ENCODE data around the gene FRS2. TPM values are rescaled to one million over a fixed set of nuclear protein-coding genes. Genes with fewer than 3 reads are reported as not detected.
"Not testable (repeated sequence)": the region's sequence is repeated elsewhere in the genome, so short reads cannot be mapped to it uniquely, and the experiment has no call there.

Gene FRS2
- total RNA-seq, 2 experiments from 2014 or later = 19.0 to 19.8 TPM

GRCh38 chr12:69440886-69441285 is 29.3 kb upstream of the FRS2 start:
- H3K27me3 Mint-ChIP-seq = no peaks in the 10 kb centered on the region
- H3K36me3 Mint-ChIP-seq = no peaks in the 10 kb centered on the region
- peaks cover 3% of the 10 kb centered on the region for H3K4me1 Mint-ChIP-seq
- peaks cover 2% of the 10 kb centered on the region for H3K9me3 Mint-ChIP-seq
- POLR2A ChIA-PET = no interaction called here
- ATAC-seq (ENCODE audit: low read depth) (no peak), DNase-seq (no peak)
- no peak overlapping the region for H3K27ac Mint-ChIP-seq
- no peak overlapping the region for H3K4me3 Mint-ChIP-seq

DNA sequence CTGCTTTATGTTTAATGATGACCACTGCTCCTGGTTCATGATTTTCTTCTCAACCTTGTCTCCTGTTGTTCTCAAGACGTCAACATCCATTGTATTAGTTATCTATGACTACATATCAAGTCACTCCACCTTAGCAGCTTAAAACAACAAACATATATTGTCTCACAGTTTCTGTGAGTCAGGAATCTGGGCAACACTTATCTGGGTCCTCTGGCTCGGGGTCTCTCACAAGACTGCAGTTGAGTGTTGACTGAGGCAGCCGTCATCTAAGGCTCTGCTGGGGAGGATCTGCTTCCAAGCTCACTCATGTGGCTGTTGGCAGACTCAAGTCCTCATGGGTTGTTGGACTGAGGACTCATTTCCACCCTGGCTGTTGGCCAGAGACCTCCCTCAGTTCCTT is 27.3 kb upstream of the FRS2 start:
- Mint-ChIP-seq H3K4me1 (peaks cover 2% of the 10 kb centered on the region), H3K27ac (no peak overlapping the region), H3K27me3 (no peaks in the 10 kb centered on the region), H3K36me3 (no peaks in the 10 kb centered on the region), H3K4me3 (no peak overlapping the region), H3K9me3 (peaks cover 2% of the 10 kb centered on the region)
- ATAC-seq (ENCODE audit: low read depth) = no peak
- DNase-seq = no peak
- POLR2A ChIA-PET = no interaction called here

DNA sequence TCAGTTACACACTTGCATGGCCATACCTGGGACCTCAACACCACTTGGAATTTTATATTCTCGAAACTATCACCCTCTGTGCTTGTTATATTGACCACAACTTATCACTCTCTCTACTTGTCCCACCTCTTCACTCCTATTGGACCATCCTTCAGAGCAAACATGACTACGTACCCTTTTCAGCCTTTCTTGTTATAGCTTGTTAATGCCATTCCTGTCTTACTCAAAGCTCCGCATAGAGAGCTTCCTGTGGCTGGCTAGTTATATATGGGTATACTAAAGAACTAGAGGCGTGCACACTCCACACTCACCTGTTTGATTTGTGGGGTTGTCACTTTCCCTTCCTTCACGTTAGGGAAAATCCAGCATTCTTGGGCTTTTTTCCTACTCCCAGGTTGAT is 26.3 kb upstream of the FRS2 start:
- no peaks in the 10 kb centered on the region for H3K36me3 Mint-ChIP-seq
- no peak for ATAC-seq (ENCODE audit: low read depth)
- POLR2A ChIA-PET = no interaction called here

GRCh38 chr12:69447892-69448291 is 22.3 kb upstream of the FRS2 start:
- Mint-ChIP-seq H3K4me3 (no peak overlapping the region), H3K27ac (no peak overlapping the region), H3K4me1 (peaks cover under 1% of the 10 kb centered on the region), H3K27me3 (no peaks in the 10 kb centered on the region), H3K36me3 (no peaks in the 10 kb centered on the region), H3K9me3 (peaks cover 2% of the 10 kb centered on the region)
- ATAC-seq (ENCODE audit: low read depth) = no peak
- POLR2A ChIA-PET = no interaction called here
- DNase-seq = no peak

More for the DNA sequence above, 26.3 kb upstream of the FRS2 start:
- H3K4me3 Mint-ChIP-seq = no peak overlapping the region
- H3K27me3 Mint-ChIP-seq = no peaks in the 10 kb centered on the region
- no peak for DNase-seq
- no peak overlapping the region for H3K27ac Mint-ChIP-seq
- peaks cover 2% of the 10 kb centered on the region for H3K4me1 Mint-ChIP-seq
- peaks cover 2% of the 10 kb centered on the region for H3K9me3 Mint-ChIP-seq

GRCh38 chr12:69452598-69453132 is 17.5 kb upstream of the FRS2 start:
- ATAC-seq (ENCODE audit: low read depth); POLR2A ChIA-PET: not testable (repeated sequence)

DNA sequence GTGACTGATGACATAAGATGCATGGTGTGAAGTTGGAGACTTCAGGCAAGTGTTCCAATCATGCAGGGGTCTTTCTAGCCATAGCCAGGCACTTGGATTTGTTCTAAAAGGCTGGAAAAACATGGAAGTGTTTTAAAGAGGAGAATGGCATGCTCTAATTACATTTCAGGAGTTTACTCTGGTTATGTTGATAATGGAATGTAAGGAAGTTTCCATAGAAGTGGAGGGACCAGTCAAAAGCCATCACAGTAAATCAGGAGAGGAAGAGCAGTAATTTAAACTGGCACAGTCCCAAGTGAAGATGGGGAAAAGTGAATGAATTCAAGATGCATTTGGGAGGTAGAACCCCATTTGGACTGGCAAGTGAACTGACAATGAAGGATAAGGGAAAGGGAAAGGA is 13.9 kb upstream of the FRS2 start:
- Mint-ChIP-seq H3K4me1 (no peaks in the 10 kb centered on the region), H3K4me3 (no peak overlapping the region), H3K27ac (no peak overlapping the region), H3K36me3 (no peaks in the 10 kb centered on the region), H3K9me3 (no peaks in the 10 kb centered on the region), H3K27me3 (peaks cover 5% of the 10 kb centered on the region)
- no peak for DNase-seq
- POLR2A ChIA-PET = no interaction called here
- no peak for ATAC-seq (ENCODE audit: low read depth)

More at GRCh38 chr12:69452598-69453132, 17.5 kb upstream of the FRS2 start:
- not testable (repeated sequence) for H3K4me1 Mint-ChIP-seq, H3K9me3 Mint-ChIP-seq, H3K27ac Mint-ChIP-seq, H3K4me3 Mint-ChIP-seq, H3K36me3 Mint-ChIP-seq, H3K27me3 Mint-ChIP-seq, DNase-seq

GRCh38 chr12:69457433-69457832 is 12.8 kb upstream of the FRS2 start:
- H3K4me3 Mint-ChIP-seq = no peak overlapping the region
- H3K27ac Mint-ChIP-seq = no peak overlapping the region
- no peaks in the 10 kb centered on the region for H3K9me3 Mint-ChIP-seq
- no peaks in the 10 kb centered on the region for H3K4me1 Mint-ChIP-seq
- peaks cover 5% of the 10 kb centered on the region for H3K27me3 Mint-ChIP-seq
- POLR2A ChIA-PET = no interaction called here
- ATAC-seq (ENCODE audit: low read depth) (no peak), DNase-seq (no peak)
- no peaks in the 10 kb centered on the region for H3K36me3 Mint-ChIP-seq

GRCh38 chr12:69459477-69459876 is 10.7 kb upstream of the FRS2 start:
- no peaks in the 10 kb centered on the region for H3K9me3 Mint-ChIP-seq
- H3K27ac Mint-ChIP-seq = no peak overlapping the region
- H3K36me3 Mint-ChIP-seq = no peaks in the 10 kb centered on the region
- no peaks in the 10 kb centered on the region for H3K4me1 Mint-ChIP-seq
- ATAC-seq (ENCODE audit: low read depth) (no peak), DNase-seq (no peak)
- H3K27me3 Mint-ChIP-seq = peaks cover 5% of the 10 kb centered on the region
- H3K4me3 Mint-ChIP-seq = no peak overlapping the region
- POLR2A ChIA-PET = no interaction called here

- Mint-ChIP-seq H3K4me3 (no peak overlapping the region), H3K4me1 (no peaks in the 10 kb centered on the region), H3K27ac (no peak overlapping the region), H3K27me3 (peaks cover 2% of the 10 kb centered on the region), H3K36me3 (no peaks in the 10 kb centered on the region), H3K9me3 (no peaks in the 10 kb centered on the region)
- no peak for DNase-seq
- POLR2A ChIA-PET = no interaction called here
- ATAC-seq (ENCODE audit: low read depth) = no peak
Measured at GRCh38 chr12:69464428-69464827, 5.8 kb upstream of the FRS2 start.

GRCh38 chr12:69466867-69467266 is 3.3 kb upstream of the FRS2 start:
- POLR2A ChIA-PET = no interaction called here
- no peak for ATAC-seq (ENCODE audit: low read depth)
- Mint-ChIP-seq H3K27ac (no peak overlapping the region), H3K4me3 (no peak overlapping the region), H3K4me1 (peaks cover 12% of the 10 kb centered on the region), H3K27me3 (peaks cover 2% of the 10 kb centered on the region), H3K36me3 (no peaks in the 10 kb centered on the region), H3K9me3 (no peaks in the 10 kb centered on the region)
- no peak for DNase-seq

DNA sequence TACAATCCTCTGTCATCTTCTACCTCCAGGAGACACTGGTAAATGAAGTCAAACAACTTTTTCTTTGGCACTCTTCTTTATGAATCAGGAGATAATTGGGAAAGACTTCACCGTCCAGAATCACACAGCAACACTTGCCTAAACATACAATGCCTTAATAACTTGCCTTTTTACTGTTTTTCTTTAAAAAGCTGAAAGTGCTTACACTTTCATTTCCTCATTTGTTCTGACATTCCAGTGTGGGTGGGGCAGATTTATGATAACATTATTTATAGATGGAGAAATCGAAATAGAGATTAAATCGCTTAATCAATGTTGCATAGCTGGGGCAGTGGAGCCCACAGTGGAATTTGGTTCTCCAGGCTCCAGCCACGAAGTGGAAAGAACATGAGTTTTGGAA is 2.8 kb upstream of the FRS2 start:
- Mint-ChIP-seq H3K36me3 (no peaks in the 10 kb centered on the region), H3K4me1 (peaks cover 17% of the 10 kb centered on the region), H3K27ac (no peak overlapping the region), H3K4me3 (no peak overlapping the region), H3K27me3 (peaks cover 2% of the 10 kb centered on the region), H3K9me3 (no peaks in the 10 kb centered on the region)
- POLR2A ChIA-PET = no interaction called here
- DNase-seq (no peak), ATAC-seq (ENCODE audit: low read depth) (no peak)

DNA sequence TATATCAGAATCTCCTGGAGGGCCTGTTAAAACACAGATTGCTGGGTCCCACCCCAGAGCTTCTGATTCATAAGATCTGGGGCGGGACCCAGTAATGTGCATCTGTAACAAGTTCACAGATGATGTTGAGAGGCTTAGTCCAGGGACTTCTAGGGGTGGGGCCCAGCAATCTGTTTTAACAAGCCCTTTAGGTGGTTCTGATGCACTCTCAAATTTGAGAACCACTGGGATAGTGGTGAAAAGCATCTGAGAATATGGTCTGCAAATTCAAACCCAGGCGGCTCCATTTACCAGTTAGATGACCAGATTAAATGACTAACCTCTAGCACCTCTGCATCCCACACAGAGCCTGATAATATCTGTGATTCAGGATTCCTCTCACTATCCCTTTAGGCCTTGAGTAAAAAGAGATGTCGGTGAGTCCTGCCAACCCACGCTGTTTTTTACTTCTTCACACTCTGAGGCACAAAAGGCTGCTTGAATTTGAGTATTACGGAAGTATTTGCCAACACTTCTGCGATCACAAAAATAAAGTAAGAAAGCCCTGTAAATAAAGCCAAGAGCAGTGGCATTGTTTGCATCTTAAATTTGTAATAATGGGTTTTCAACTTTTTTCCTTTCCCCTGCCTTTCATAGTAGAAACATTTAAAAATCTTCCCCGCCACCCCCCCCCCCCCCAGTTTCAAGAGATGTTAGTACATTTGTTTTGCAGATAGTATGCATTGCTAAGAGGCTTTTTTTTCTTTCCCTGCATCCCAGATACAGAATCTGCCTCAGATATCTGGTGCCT is 1.8 kb upstream of the FRS2 start:
- DNase-seq = no peak
- H3K4me3 Mint-ChIP-seq = no peak overlapping the region
- POLR2A ChIA-PET = no interaction called here
- peaks cover 2% of the 10 kb centered on the region for H3K27me3 Mint-ChIP-seq
- ATAC-seq (ENCODE audit: low read depth) = no peak
- H3K9me3 Mint-ChIP-seq = no peaks in the 10 kb centered on the region
- H3K27ac Mint-ChIP-seq = no peak overlapping the region
- H3K36me3 Mint-ChIP-seq = no peaks in the 10 kb centered on the region
- peaks cover 20% of the 10 kb centered on the region for H3K4me1 Mint-ChIP-seq

GRCh38 chr12:69469854-69470188 is 367 bp upstream of the FRS2 start:
- DNase-seq (no peak), ATAC-seq (ENCODE audit: low read depth) (no peak)
- Mint-ChIP-seq H3K4me1 (peaks cover 25% of the 10 kb centered on the region), H3K27ac (peak overlapping the region; percentile 95), H3K27me3 (no peaks in the 10 kb centered on the region), H3K9me3 (no peaks in the 10 kb centered on the region), H3K4me3 (peak overlapping the region; percentile 97), H3K36me3 (peaks cover 1% of the 10 kb centered on the region)
- POLR2A ChIA-PET = interaction anchor here (0.7 to 1.6 kb wide), 6 partner anchors 74 to 140 kb away, joined by 3 to 8 read pairs (median 5); partner anchors contain the start of gene CCT2

DNA sequence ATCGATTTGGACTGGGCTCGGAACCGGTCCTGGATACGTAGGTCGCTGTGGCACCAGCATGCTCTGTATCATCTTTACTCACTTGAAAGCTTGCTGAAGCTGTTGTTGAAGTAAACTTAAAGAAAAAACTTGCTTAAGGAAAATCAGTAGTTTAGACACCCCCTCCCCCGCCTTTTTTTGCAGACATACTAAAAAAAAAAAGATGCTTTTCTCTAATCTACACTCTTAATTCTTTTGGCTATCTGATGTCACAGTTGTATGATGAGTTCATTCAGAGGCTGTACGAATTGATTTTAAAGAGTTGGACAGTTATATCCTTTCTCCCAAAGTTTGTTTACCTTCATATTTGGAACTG is 865 bp downstream of the FRS2 start:
- peaks cover 3% of the 10 kb centered on the region for H3K36me3 Mint-ChIP-seq
- H3K4me1 Mint-ChIP-seq = peaks cover 28% of the 10 kb centered on the region
- ATAC-seq (ENCODE audit: low read depth) (no peak), DNase-seq (no peak)
- peak overlapping the region; percentile 79 for H3K27ac Mint-ChIP-seq
- H3K9me3 Mint-ChIP-seq = no peaks in the 10 kb centered on the region
- H3K27me3 Mint-ChIP-seq = no peaks in the 10 kb centered on the region
- POLR2A ChIA-PET = interaction anchor here (0.7 to 1.6 kb wide), 7 partner anchors 100 to 314 kb away, joined by 3 to 8 read pairs (median 4); partner anchors contain the start of gene CCT2
- H3K4me3 Mint-ChIP-seq = peak overlapping the region; percentile 97
